Esophagus squamous epithelium (tissue), 4 donors: ENCODE results near the gene CD83.

Experiments
- CTCF ChIP-seq, 6 experiments: fragments of 450-650 bp in 4 of 6; fragments of 200-600 bp in 2 of 6; sonication (generic) in 2 of 6; IDR thresholded peaks; one replicate each; pipeline ENCODE4 v1.5.1; 2016 to 2019; ENCODE audit warnings: antibody characterized with exemption in 6 of 6, mild to moderate bottlenecking in 4 of 6, moderate library complexity in 4 of 6
- POLR2A ChIP-seq, 4 donors: fragments of 450-650 bp; IDR thresholded peaks; one replicate each; pipeline ENCODE4 v1.6.1; 2017; ENCODE audit warnings: antibody characterized with exemption in 4 of 4, mild to moderate bottlenecking in 4 of 4, moderate library complexity in 3 of 4

GRCh38 chr6:14149739-14150130, 32.2 kb downstream of the CD83 start:
- TF ChIP-seq CTCF (IDR thresholded peaks at IDR 0.05): no peak
- no peak for TF ChIP-seq POLR2A (IDR thresholded peaks at IDR 0.05)
